HuH-7.5 (cell line): Measurements from ENCODE around the gene OR4X2.
"Not testable (repeated sequence)": the region's sequence is repeated elsewhere in the genome, so short reads cannot be mapped to it uniquely, and the experiment has no call there.

ENCODE experiments used
- DNase-seq: peaks from one replicate; pipeline ENCODE4 v3.0.0; 2011; ENCODE audit warnings: low spot score

Gene OR4X2

GRCh38 chr11:48244804-48245203, at the start of gene OR4X2:
Gene OR4X2, plus strand, starts transcription at chr11:48245104. Its CDS starts 0 bp downstream, at chr11:48245104.
- DNase-seq = no peak

- DNase-seq = no peak
Observed at GRCh38 chr11:48207881-48208280, 37.0 kb upstream of the OR4X2 start.

GRCh38 chr11:48210052-48210451, 34.9 kb upstream of the OR4X2 start:
- DNase-seq = peak; percentile 8

GRCh38 chr11:48216510-48216909, 28.4 kb upstream of the OR4X2 start, which contains the start of gene OR4B1:
Gene OR4B1, plus strand, starts transcription at chr11:48216810. Its CDS starts 0 bp downstream, at chr11:48216810.
- DNase-seq = no peak

- DNase-seq = no peak
Observed at GRCh38 chr11:48228761-48229160, 16.1 kb upstream of the OR4X2 start.

- DNase-seq = not testable (repeated sequence)
Observed at GRCh38 chr11:48230057-48230456, 14.8 kb upstream of the OR4X2 start.

- no peak for DNase-seq
Observed at GRCh38 chr11:48237727-48238126, 7.2 kb upstream of the OR4X2 start.

GRCh38 chr11:48242501-48242900, 2.4 kb upstream of the OR4X2 start:
- no peak for DNase-seq

- no peak for DNase-seq
Observed at GRCh38 chr11:48248902-48249301, 4.0 kb downstream of the OR4X2 start.

GRCh38 chr11:48261600-48261999, 16.7 kb downstream of the OR4X2 start:
- DNase-seq = no peak

- DNase-seq = no peak
Observed at GRCh38 chr11:48263423-48263911, 18.6 kb downstream of the OR4X2 start, which contains the start of gene OR4X1. Gene OR4X1, plus strand, starts transcription at chr11:48263861. Its CDS starts 0 bp downstream, at chr11:48263861.

- no peak for DNase-seq
Observed at GRCh38 chr11:48270621-48271020, 25.7 kb downstream of the OR4X2 start.

GRCh38 chr11:48272606-48273005, 27.7 kb downstream of the OR4X2 start:
- no peak for DNase-seq
